HEK293 (cell line): ENCODE data around the gene MAP4K2.

Source experiments
- BCL11A ChIP-seq: fragments of 450-650 bp; formaldehyde crosslinking; IDR thresholded peaks from 2 replicates; pipeline ENCODE4 v1.5.1; 2016; ENCODE audit warnings: low read depth, missing biosample characterization, missing genetic modification characterization
- EGR2 ChIP-seq: fragments of 450-650 bp; formaldehyde crosslinking; IDR thresholded peaks from 2 replicates; pipeline ENCODE4 v1.5.1; 2016; ENCODE audit warnings: low read depth, missing biosample characterization, missing genetic modification characterization
- GLI2 ChIP-seq: fragments of 450-650 bp; formaldehyde crosslinking; IDR thresholded peaks from 2 replicates; pipeline ENCODE4; 2017; ENCODE audit warnings: missing biosample characterization, missing genetic modification characterization, low read depth, borderline replicate concordance
- HIC1 ChIP-seq: fragments of 450-650 bp; formaldehyde crosslinking; IDR thresholded peaks from 2 replicates; pipeline ENCODE4 v1.5.1; 2016; ENCODE audit warnings: missing biosample characterization, missing genetic modification characterization
- HOXA7 ChIP-seq: sonication (generic); formaldehyde crosslinking; IDR thresholded peaks from 2 replicates; pipeline ENCODE4 v1.8.1; 2022; ENCODE audit warnings: missing genetic modification reagents, borderline replicate concordance
- KLF8 ChIP-seq: fragments of 450-650 bp; formaldehyde crosslinking; IDR thresholded peaks from 2 replicates; pipeline ENCODE4 v1.5.1; 2016; ENCODE audit warnings: missing biosample characterization, missing genetic modification characterization
- MYNN ChIP-seq: fragments of 450-650 bp; formaldehyde crosslinking; IDR thresholded peaks from 2 replicates; pipeline ENCODE4 v1.5.1; 2016; ENCODE audit warnings: missing biosample characterization, missing genetic modification characterization, borderline replicate concordance
- MZF1 ChIP-seq: fragments of 450-650 bp; formaldehyde crosslinking; IDR thresholded peaks from 2 replicates; pipeline ENCODE4 v1.5.1; 2017; ENCODE audit warnings: missing biosample characterization, missing genetic modification characterization, borderline replicate concordance
- PRDM1 ChIP-seq: fragments of 450-650 bp; formaldehyde crosslinking; IDR thresholded peaks from 2 replicates; pipeline ENCODE4; 2016; ENCODE audit warnings: missing biosample characterization, missing genetic modification characterization
- PRDM4 ChIP-seq: fragments of 450-650 bp; formaldehyde crosslinking; IDR thresholded peaks from 2 replicates; pipeline ENCODE4 v1.5.1; 2017; ENCODE audit warnings: missing biosample characterization, missing genetic modification characterization
- SP7 ChIP-seq: fragments of 450-650 bp; formaldehyde crosslinking; IDR thresholded peaks from 2 replicates; pipeline ENCODE4 v1.5.1; 2016; ENCODE audit warnings: missing biosample characterization, missing genetic modification characterization
- ZBTB6 ChIP-seq: fragments of 450-650 bp; formaldehyde crosslinking; IDR thresholded peaks from 2 replicates; pipeline ENCODE4 v1.5.1; 2017; ENCODE audit warnings: missing biosample characterization, missing genetic modification characterization
- ZFHX2 ChIP-seq: fragments of 450-650 bp; formaldehyde crosslinking; conservative IDR thresholded peaks from 2 replicates; pipeline ENCODE4 v1.5.1; 2016; ENCODE audit warnings: missing biosample characterization, missing genetic modification characterization
- ZIC2 ChIP-seq: fragments of 450-650 bp; formaldehyde crosslinking; IDR thresholded peaks from 2 replicates; pipeline ENCODE4 v1.5.1; 2016; ENCODE audit warnings: missing biosample characterization, missing genetic modification characterization
- ZNF169 ChIP-seq: fragments of 450-650 bp; formaldehyde crosslinking; IDR thresholded peaks from 2 replicates; pipeline ENCODE4 v1.5.1; 2016; ENCODE audit warnings: missing biosample characterization, missing genetic modification characterization
- ZNF24 ChIP-seq: fragments of 450-650 bp; formaldehyde crosslinking; IDR thresholded peaks from 2 replicates; pipeline ENCODE4 v1.5.1; 2016; ENCODE audit warnings: missing biosample characterization, missing genetic modification characterization
- ZNF366 ChIP-seq: fragments of 450-650 bp; formaldehyde crosslinking; conservative IDR thresholded peaks from 2 replicates; pipeline ENCODE4 v1.5.1; 2016; ENCODE audit warnings: missing biosample characterization, missing genetic modification characterization
- ZNF394 ChIP-seq: fragments of 450-650 bp; formaldehyde crosslinking; IDR thresholded peaks from 2 replicates; pipeline ENCODE4 v1.5.1; 2016; ENCODE audit warnings: missing biosample characterization, missing genetic modification characterization, mild to moderate bottlenecking, moderate library complexity, borderline replicate concordance
- ZNF398 ChIP-seq: fragments of 450-650 bp; formaldehyde crosslinking; IDR thresholded peaks from 2 replicates; pipeline ENCODE4 v1.5.1; 2017; ENCODE audit warnings: missing biosample characterization, missing genetic modification characterization
- ZNF423 ChIP-seq: fragments of 450-650 bp; formaldehyde crosslinking; IDR thresholded peaks from 2 replicates; pipeline ENCODE4 v1.5.1; 2016; ENCODE audit warnings: missing biosample characterization, missing genetic modification characterization
- ZNF488 ChIP-seq: fragments of 450-650 bp; formaldehyde crosslinking; IDR thresholded peaks from 2 replicates; pipeline ENCODE4 v1.5.1; 2016; ENCODE audit warnings: missing biosample characterization, missing genetic modification characterization
- ZNF560 ChIP-seq: fragments of 450-650 bp; formaldehyde crosslinking; IDR thresholded peaks from 2 replicates; pipeline ENCODE4 v1.5.1; 2017; ENCODE audit warnings: missing biosample characterization, missing genetic modification characterization, borderline replicate concordance
- ZNF561 ChIP-seq: fragments of 450-650 bp; IDR thresholded peaks from 2 replicates; pipeline ENCODE4 v1.5.1; 2018; ENCODE audit warnings: missing biosample characterization, missing genetic modification characterization, borderline replicate concordance
- ZNF571 ChIP-seq: fragments of 450-650 bp; formaldehyde crosslinking; IDR thresholded peaks from 2 replicates; pipeline ENCODE4 v1.5.0; 2017; ENCODE audit warnings: missing biosample characterization, missing genetic modification characterization
- ZNF629 ChIP-seq: fragments of 450-650 bp; formaldehyde crosslinking; IDR thresholded peaks from 2 replicates; pipeline ENCODE4 v1.5.1; 2017; ENCODE audit warnings: missing biosample characterization, missing genetic modification characterization
- ZNF692 ChIP-seq: fragments of 450-650 bp; formaldehyde crosslinking; IDR thresholded peaks from 2 replicates; pipeline ENCODE4 v1.5.1; 2016; ENCODE audit warnings: missing biosample characterization, missing genetic modification characterization
- ZNF768 ChIP-seq: fragments of 450-650 bp; formaldehyde crosslinking; IDR thresholded peaks from 2 replicates; pipeline ENCODE4 v1.5.1; 2018; ENCODE audit warnings: missing biosample characterization, mild to moderate bottlenecking, missing genetic modification characterization
- ZSCAN23 ChIP-seq: fragments of 450-650 bp; formaldehyde crosslinking; IDR thresholded peaks from 2 replicates; pipeline ENCODE4 v1.5.1; 2016; ENCODE audit warnings: missing biosample characterization, missing genetic modification characterization
- ZSCAN30 ChIP-seq: fragments of 450-650 bp; IDR thresholded peaks from 2 replicates; pipeline ENCODE4 v1.5.1; 2018; ENCODE audit warnings: missing biosample characterization, mild to moderate bottlenecking, missing genetic modification characterization, moderate library complexity

The MAP4K2 gene

GRCh38 chr11:64762674-64763525, 40.1 kb downstream of the MAP4K2 start (continued):
- TF ChIP-seq ZNF571 (tag by site-specific recombination) (no peak), EGR2 (tag by site-specific recombination) (peak; percentile 79), ZNF24 (tag by site-specific recombination) (0 out of 2 replicates have a peak, but pooled peaks have one; percentile 67), ZNF561 (0 out of 2 replicates have a peak, but pooled peaks have one; percentile 27), ZNF169 (tag by site-specific recombination) (no peak), ZNF488 (no peak), ZSCAN23 (tag by site-specific recombination) (0 out of 2 replicates have a peak, but pooled peaks have one; percentile 35), HOXA7 (CRISPR knock-in tag) (no peak), SP7 (tag by site-specific recombination) (peak; percentile 80), ZNF423 (tag by site-specific recombination) (peak; percentile 42; the same call in 1 of the 2 replicates), MZF1 (tag by site-specific recombination) (no peak), ZFHX2 (tag by site-specific recombination) (peak; percentile 87), ZSCAN30 (tag by site-specific recombination) (no peak), PRDM1 (tag by site-specific recombination) (peak; percentile 80), ZNF366 (tag by site-specific recombination) (peak; percentile 40; the same call in 1 of the 2 replicates), GLI2 (tag by site-specific recombination) (no peak; the same call in 1 of the 2 replicates), PRDM4 (tag by site-specific recombination) (0 out of 2 replicates have a peak, but pooled peaks have one; percentile 47), ZNF768 (no peak), MYNN (tag by site-specific recombination) (no peak), ZIC2 (tag by site-specific recombination) (peak; percentile 88), ZNF560 (tag by site-specific recombination) (no peak), BCL11A (tag by site-specific recombination) (0 out of 2 replicates have a peak, but pooled peaks have one; percentile 45), ZNF398 (tag by site-specific recombination) (peak; percentile 56), ZNF629 (tag by site-specific recombination) (peak; percentile 75), HIC1 (tag by site-specific recombination) (peak; percentile 24), ZNF692 (0 out of 2 replicates have a peak, but pooled peaks have one; percentile 39), ZNF394 (tag by site-specific recombination) (peak; percentile 89), KLF8 (0 out of 2 replicates have a peak, but pooled peaks have one; percentile 8), ZBTB6 (tag by site-specific recombination) (no peak; the same call in 1 of the 2 replicates)
